ENCODE results near the gene HSD17B11.
"Not testable (repeated sequence)": the region's sequence is repeated elsewhere in the genome, so short reads cannot be mapped to it uniquely, and the experiment has no call there.

The HSD17B11 gene

GRCh38 chr4:87390055-87390454 lies 933 bp downstream of the HSD17B11 start:
- H3K27me3 Mint-ChIP-seq; H3K36me3 Mint-ChIP-seq; H3K9me3 Mint-ChIP-seq (ENCODE audit: low read depth): not testable (repeated sequence)
- peaks cover 58% of the 10 kb centered on the region for H3K4me1 Mint-ChIP-seq (ENCODE audit: low read depth)
- peak overlapping the region; percentile 95 for H3K4me3 Mint-ChIP-seq
- H3K27ac Mint-ChIP-seq = peak overlapping the region; percentile 93

DNA sequence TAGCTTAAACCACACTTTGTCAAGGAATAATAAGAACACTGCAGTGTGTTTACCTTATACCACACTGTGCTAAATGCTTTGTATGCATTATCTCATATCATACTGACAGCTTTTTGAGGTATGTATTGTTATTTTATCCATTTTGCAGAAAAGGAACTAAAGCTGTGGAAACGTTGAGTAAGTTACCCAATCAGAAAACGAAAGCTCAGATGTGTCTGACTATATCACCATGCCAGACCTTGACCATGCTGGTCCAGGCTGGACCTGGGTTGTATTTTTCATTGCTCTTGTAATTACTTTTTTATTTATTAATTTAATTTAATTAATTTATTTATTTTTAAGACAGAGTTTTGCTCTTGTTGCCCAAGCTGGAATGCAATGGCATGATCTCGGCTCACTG lies 2.1 kb downstream of the HSD17B11 start:
- H3K27ac Mint-ChIP-seq = peak overlapping the region; percentile 37
- peaks cover 58% of the 10 kb centered on the region for H3K4me1 Mint-ChIP-seq (ENCODE audit: low read depth)
- peaks cover 7% of the 10 kb centered on the region for H3K36me3 Mint-ChIP-seq
- H3K4me3 Mint-ChIP-seq = peak overlapping the region; percentile 95
- no peaks in the 10 kb centered on the region for H3K27me3 Mint-ChIP-seq
- peaks cover 6% of the 10 kb centered on the region for H3K9me3 Mint-ChIP-seq (ENCODE audit: low read depth)

GRCh38 chr4:87387237-87387636 lies 3.8 kb downstream of the HSD17B11 start:
- Mint-ChIP-seq H3K27ac (peak overlapping the region; percentile 11), H3K27me3 (no peaks in the 10 kb centered on the region), H3K4me3 (peak overlapping the region; percentile 3), H3K4me1 (ENCODE audit: low read depth) (peaks cover 71% of the 10 kb centered on the region), H3K36me3 (peaks cover 10% of the 10 kb centered on the region), H3K9me3 (ENCODE audit: low read depth) (peaks cover 6% of the 10 kb centered on the region)

DNA sequence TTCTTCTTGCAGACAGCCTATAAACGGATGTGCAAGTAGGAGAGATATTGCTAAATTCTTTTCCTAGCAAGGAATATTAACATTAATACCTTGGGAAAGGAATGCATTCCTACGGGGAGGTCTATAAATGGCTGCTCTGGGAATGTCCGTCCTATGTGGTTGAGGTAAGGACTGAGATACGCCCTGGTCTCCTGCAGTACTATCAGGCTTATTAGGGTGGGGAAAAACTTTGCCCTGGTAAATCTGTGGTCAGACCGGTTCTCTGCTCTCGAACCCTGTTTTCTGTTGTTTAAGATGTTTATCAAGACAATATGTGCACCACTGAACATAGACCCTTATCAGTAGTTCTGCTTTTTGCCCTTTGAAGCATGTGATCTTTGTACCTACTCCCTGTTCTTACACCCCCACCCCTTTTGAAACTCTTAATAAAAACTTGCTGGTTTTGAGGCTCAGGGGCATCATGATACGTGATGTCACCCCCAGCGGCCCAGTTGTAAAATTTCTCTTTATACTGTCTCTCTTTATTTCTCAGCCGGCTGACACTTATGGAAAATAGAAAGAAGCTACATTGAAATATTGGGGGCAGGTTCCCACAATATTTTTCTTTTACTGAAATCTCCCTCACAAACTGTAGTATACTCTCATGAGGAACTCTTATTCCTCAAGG lies 6.4 kb downstream of the HSD17B11 start:
- not testable (repeated sequence) for H3K9me3 Mint-ChIP-seq (ENCODE audit: low read depth); H3K27me3 Mint-ChIP-seq; H3K27ac Mint-ChIP-seq; H3K4me3 Mint-ChIP-seq
- Mint-ChIP-seq H3K4me1 (ENCODE audit: low read depth) (peaks cover 52% of the 10 kb centered on the region), H3K36me3 (peaks cover 11% of the 10 kb centered on the region)

DNA sequence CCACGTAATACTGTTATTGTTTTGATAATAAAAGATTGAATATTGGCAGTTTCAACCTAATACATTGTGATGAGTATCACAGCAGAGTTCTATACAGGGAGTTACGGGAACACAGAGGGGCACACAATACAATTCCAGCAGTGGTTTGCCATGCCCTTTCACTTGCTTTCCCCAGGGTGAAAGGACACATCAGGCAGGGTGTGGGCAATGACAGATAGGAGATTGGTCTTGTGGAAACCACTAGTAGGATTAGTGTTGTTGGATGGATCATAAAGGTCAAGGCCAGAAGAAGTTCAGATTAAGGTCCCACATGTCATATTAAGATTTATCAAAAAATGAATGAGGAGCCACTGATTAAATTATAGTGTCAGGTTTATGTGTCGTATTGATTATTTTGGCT lies 8.1 kb downstream of the HSD17B11 start:
- Mint-ChIP-seq H3K27me3 (no peaks in the 10 kb centered on the region), H3K36me3 (peaks cover 11% of the 10 kb centered on the region), H3K4me1 (ENCODE audit: low read depth) (peaks cover 37% of the 10 kb centered on the region), H3K9me3 (ENCODE audit: low read depth) (peaks cover 6% of the 10 kb centered on the region), H3K4me3 (no peak overlapping the region), H3K27ac (peak overlapping the region; percentile 72)

DNA sequence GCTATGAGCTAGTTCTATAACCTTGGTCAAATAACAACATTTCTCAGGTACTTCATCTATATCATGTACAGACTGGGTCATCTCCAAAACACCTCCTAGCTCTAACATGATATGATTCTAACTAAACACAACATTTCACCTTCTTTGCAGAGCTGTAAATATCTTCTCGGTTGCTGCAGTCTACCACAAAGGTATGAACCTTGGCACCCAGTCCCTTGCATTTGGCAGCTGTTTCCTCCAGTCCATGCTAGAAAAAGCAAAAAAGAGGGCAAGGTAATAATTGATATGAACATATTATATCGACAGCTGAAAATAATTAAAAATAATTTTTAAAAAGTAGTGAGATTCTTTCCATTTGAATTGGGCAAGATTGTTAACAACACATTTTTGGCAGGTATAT lies 8.9 kb downstream of the HSD17B11 start:
- Mint-ChIP-seq H3K36me3 (peaks cover 10% of the 10 kb centered on the region), H3K4me3 (no peak overlapping the region), H3K27ac (no peak overlapping the region), H3K27me3 (no peaks in the 10 kb centered on the region), H3K4me1 (ENCODE audit: low read depth) (peaks cover 30% of the 10 kb centered on the region), H3K9me3 (ENCODE audit: low read depth) (peaks cover 6% of the 10 kb centered on the region)

GRCh38 chr4:87377816-87378215 lies 13.2 kb downstream of the HSD17B11 start:
- Mint-ChIP-seq H3K4me1 (ENCODE audit: low read depth) (peaks cover 5% of the 10 kb centered on the region), H3K27me3 (no peaks in the 10 kb centered on the region), H3K27ac (peak overlapping the region; percentile 16), H3K36me3 (peaks cover 4% of the 10 kb centered on the region), H3K9me3 (ENCODE audit: low read depth) (no peaks in the 10 kb centered on the region), H3K4me3 (no peak overlapping the region)

DNA sequence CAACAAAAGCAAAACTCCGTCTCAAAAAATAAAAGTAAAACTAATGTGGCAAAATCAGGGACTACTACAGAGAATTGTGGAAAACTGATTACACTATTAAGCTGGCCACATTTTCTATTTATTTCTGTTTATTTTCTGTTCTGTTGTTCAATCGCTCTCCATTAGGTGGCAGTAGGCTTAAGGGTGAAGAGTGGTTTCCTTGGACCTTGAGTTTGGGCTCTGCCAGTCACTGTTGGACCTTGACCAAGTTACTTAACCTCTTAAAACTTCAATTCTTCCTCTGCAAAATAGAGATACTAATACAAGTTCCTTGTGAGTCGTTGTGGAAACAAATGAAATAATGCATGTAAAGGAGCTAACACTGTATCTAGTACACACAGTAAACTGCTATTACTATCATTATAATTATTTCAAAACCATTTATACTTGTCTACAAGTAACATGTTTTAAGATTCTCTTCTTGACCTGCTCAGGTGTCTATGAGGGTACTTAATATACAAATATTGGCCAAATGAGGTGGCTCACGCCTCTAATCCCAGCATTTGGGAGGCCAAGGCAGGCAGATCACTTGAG lies 15.2 kb downstream of the HSD17B11 start:
- Mint-ChIP-seq H3K27me3 (no peaks in the 10 kb centered on the region), H3K27ac (no peak overlapping the region), H3K4me3 (no peak overlapping the region), H3K36me3 (peaks cover 2% of the 10 kb centered on the region), H3K9me3 (ENCODE audit: low read depth) (no peaks in the 10 kb centered on the region), H3K4me1 (ENCODE audit: low read depth) (peaks cover 2% of the 10 kb centered on the region)

DNA sequence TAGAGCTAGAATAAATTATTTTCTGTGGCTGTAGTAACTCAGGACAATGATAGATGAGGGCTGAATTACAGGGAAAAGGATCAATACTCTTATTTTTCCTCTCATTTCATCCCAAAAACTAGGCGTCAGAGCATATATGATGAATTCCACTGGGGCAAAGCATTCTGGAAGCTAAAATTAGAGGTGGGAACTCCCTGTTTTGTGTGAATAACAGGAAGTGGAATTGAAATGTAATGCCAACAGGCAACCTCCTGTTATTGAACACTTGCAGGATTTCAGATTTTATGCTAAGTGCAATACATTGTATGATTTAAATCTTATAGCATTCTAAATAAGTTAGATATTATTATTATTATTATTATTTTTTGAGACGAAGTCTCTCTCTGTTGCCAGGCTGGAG lies 20.9 kb downstream of the HSD17B11 start:
- H3K27me3 Mint-ChIP-seq = no peaks in the 10 kb centered on the region
- no peaks in the 10 kb centered on the region for H3K4me1 Mint-ChIP-seq (ENCODE audit: low read depth)
- no peak overlapping the region for H3K27ac Mint-ChIP-seq
- H3K36me3 Mint-ChIP-seq = peaks cover 11% of the 10 kb centered on the region
- H3K4me3 Mint-ChIP-seq = no peak overlapping the region
- H3K9me3 Mint-ChIP-seq (ENCODE audit: low read depth) = no peaks in the 10 kb centered on the region

- H3K27ac Mint-ChIP-seq = no peak overlapping the region
- H3K9me3 Mint-ChIP-seq (ENCODE audit: low read depth) = no peaks in the 10 kb centered on the region
- H3K27me3 Mint-ChIP-seq = no peaks in the 10 kb centered on the region
- no peak overlapping the region for H3K4me3 Mint-ChIP-seq
- H3K4me1 Mint-ChIP-seq (ENCODE audit: low read depth) = no peaks in the 10 kb centered on the region
- peaks cover 15% of the 10 kb centered on the region for H3K36me3 Mint-ChIP-seq
These were observed 24.3 kb downstream of the HSD17B11 start for GRCh38 chr4:87366521-87367162.

GRCh38 chr4:87365348-87365747 lies 25.6 kb downstream of the HSD17B11 start:
- Mint-ChIP-seq H3K9me3 (ENCODE audit: low read depth) (no peaks in the 10 kb centered on the region), H3K4me1 (ENCODE audit: low read depth) (no peaks in the 10 kb centered on the region), H3K27me3 (no peaks in the 10 kb centered on the region), H3K27ac (no peak overlapping the region), H3K36me3 (peaks cover 15% of the 10 kb centered on the region), H3K4me3 (no peak overlapping the region)

- Mint-ChIP-seq H3K27ac (no peak overlapping the region), H3K27me3 (no peaks in the 10 kb centered on the region), H3K4me3 (no peak overlapping the region), H3K36me3 (peaks cover 17% of the 10 kb centered on the region), H3K4me1 (ENCODE audit: low read depth) (no peaks in the 10 kb centered on the region), H3K9me3 (ENCODE audit: low read depth) (no peaks in the 10 kb centered on the region)
These were observed 27.4 kb downstream of the HSD17B11 start for GRCh38 chr4:87363552-87363951.

- peaks cover 14% of the 10 kb centered on the region for H3K36me3 Mint-ChIP-seq
- no peak overlapping the region for H3K4me3 Mint-ChIP-seq
- no peaks in the 10 kb centered on the region for H3K9me3 Mint-ChIP-seq (ENCODE audit: low read depth)
- H3K27me3 Mint-ChIP-seq = no peaks in the 10 kb centered on the region
- no peak overlapping the region for H3K27ac Mint-ChIP-seq
- no peaks in the 10 kb centered on the region for H3K4me1 Mint-ChIP-seq (ENCODE audit: low read depth)
These were observed 30.6 kb downstream of the HSD17B11 start for GRCh38 chr4:87360338-87360935.

GRCh38 chr4:87359258-87359657 lies 31.7 kb downstream of the HSD17B11 start:
- Mint-ChIP-seq H3K9me3 (ENCODE audit: low read depth) (no peaks in the 10 kb centered on the region), H3K27ac (no peak overlapping the region), H3K4me3 (no peak overlapping the region), H3K4me1 (ENCODE audit: low read depth) (no peaks in the 10 kb centered on the region), H3K27me3 (no peaks in the 10 kb centered on the region), H3K36me3 (peaks cover 14% of the 10 kb centered on the region)

DNA sequence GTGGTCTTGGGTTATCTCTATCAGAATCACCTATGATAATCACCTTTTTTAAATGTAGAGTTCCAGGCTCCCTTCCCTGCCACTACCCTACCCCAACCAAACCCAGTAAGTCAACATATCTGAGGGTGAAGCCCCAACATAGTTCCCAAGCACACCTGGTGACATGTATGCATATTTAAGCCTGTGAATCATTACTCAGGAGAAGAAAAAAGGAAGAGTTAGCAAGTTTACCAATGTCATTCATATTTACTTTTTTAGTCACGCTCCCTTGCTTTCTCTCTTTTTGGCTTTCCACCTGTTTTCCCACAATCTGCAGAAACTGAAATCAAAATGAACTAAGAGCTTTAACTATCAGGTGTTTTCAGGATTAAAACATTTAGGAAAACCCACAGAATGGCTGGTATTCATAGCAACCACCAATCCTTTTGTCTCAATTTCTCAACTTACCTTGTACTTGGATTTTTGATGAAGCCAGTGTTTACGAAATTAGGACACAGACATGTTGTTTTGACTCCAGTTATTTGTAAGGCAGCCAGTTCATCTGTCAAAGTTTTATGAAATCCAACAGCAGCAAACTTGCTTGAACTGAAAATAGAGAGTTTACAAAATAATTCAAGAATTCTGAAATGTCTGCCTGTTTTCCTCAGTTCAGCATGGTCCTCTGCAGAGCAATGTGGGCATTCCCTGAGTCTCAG lies 34.0 kb downstream of the HSD17B11 start:
- no peaks in the 10 kb centered on the region for H3K4me1 Mint-ChIP-seq (ENCODE audit: low read depth)
- peaks cover 14% of the 10 kb centered on the region for H3K36me3 Mint-ChIP-seq
- no peak overlapping the region for H3K4me3 Mint-ChIP-seq
- H3K27ac Mint-ChIP-seq = peak overlapping the region; percentile 34
- H3K9me3 Mint-ChIP-seq (ENCODE audit: low read depth) = no peaks in the 10 kb centered on the region
- no peaks in the 10 kb centered on the region for H3K27me3 Mint-ChIP-seq
